HG03103 (cell line): ENCODE data around the gene MUC4.
"Not testable (repeated sequence)": the region's sequence is repeated elsewhere in the genome, so short reads cannot be mapped to it uniquely, and the experiment has no call there.

Experiments
- ATAC-seq: cut with Tn5 transposase; IDR thresholded peaks from one replicate; pipeline ENCODE4 v1.9.1; 2021; ENCODE audit warnings: low read depth; ENCODE audit not compliant: unreplicated experiment

MUC4 gene

GRCh38 chr3:195750797-195751520 is 60.8 kb downstream of the MUC4 start:
- ATAC-seq: no peak

GRCh38 chr3:195749101-195749500 is 62.6 kb downstream of the MUC4 start:
- ATAC-seq: not testable (repeated sequence)

DNA sequence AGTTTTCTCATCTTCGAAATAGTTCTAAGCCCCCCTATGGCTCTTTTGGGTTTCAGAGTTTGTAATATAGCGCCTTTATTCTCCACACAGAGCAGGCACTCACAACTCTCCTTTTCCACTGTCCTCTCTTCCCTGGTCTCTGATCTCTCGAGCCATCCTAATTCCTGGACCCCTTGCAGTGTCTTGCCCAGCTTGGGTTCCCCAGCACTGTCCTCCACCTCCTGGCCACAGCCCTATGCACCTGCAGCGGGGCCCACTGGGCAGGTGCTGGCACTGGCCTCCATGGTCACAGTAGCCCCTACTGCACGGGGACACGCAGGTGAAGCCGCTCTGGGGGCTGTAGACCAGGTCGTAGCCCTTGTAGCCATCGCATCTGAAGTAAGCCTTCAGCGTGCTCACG is 63.1 kb downstream of the MUC4 start:
- ATAC-seq: no peak

- ATAC-seq: no peak
Measured at GRCh38 chr3:195746751-195747150, 65.0 kb downstream of the MUC4 start.

DNA sequence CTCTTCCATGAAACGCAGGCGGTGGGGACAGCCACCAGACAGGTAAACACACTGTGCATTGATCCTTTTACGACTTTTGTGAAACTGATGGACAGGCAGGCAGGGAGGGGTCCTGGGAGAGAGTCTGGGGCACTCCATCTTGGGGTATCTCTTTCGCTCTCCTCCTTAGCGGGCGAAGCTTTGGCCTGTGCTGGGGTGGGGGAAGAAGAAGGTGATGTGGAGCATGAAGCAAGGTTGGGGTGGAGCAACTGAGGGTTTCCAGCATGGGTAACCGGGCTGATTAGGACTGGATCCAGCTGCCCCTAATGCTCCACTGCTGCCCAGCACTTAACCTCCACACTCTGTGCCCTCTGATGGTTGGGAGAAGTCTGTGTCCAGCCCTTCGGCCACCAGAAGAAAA is 65.4 kb downstream of the MUC4 start:
- ATAC-seq: no peak

DNA sequence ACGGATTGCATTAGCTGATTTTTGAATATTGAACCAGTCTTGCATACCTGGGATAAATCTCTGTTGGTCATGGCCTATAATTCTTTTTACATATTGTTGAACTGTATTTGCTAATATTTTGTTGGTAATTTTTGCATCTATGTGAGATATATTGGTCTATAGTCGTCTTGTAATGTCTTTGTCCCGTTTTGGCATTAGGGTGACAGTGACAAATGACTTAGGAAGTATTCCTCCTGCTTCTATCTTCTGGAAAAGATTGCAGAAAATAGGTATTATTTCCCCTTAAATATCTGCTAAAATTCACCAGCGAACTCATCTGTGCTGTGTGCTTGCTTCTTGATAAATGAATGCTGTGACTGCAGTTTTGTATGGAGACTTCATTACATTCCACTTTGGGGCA is 67.3 kb downstream of the MUC4 start:
- ATAC-seq: no peak

DNA sequence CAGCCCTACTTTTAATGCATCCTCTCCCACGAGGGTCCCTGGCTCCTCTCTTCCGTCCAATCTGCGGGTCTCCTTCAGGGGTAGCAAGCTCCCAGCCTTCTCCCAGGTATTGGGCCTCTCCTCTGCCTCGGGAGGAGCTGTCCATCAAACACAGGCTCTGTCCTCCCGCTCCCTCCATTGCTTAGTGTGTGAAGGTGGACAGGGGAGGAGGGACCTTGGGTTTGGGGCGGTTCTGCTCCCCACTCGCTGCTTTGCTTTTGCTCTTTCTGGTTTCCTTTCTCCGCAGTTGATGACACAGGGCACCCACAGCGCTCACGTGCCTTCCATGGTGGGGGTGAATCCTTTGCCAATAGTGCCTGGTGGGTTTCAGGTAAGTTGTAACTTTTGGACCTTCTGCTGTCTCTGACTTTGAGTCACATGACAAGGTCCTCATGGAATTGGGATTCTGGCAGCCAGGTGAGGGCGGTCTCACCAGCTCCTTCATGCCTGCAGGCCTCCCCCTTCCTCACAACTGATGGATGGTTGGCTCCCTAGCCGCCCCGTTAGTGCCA is 72.1 kb downstream of the MUC4 start:
- no peak for ATAC-seq

DNA sequence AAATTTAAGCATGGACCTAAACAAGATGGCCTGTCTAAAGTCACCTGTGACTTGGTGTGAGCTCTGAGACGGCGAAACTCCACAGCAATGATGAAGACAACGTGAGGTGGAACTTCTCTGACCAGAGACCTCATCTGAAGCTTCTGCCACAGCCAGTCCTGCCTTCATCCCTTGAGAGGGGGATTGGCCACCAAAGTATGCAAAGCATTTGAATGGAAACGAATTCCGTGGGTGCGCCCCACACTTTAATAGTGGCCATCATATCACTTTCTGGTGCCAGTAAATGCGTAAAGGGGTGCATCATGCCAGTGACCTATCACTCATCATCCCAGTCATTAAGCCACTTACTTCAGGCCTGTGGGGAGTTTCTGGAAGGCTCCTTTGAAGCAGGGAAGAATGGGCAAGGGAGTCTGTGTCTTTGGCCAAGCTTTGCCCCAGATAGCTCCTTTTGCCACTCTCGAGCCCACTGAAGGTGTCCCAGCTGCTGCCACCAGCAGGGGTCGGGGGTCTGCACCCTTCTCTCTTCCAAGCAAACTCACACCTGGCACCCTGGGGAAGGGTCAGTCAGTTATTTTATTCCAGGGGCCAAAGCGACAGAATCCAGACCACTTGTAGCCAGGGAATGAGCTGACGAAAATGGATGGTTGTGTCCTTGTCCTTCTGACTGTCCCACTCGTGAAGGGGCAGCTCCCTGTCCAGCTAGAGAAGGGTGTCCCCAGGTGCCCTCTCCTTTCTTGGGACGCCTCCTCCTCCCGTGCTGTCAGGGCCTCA is 73.3 kb downstream of the MUC4 start:
- no peak for ATAC-seq

DNA sequence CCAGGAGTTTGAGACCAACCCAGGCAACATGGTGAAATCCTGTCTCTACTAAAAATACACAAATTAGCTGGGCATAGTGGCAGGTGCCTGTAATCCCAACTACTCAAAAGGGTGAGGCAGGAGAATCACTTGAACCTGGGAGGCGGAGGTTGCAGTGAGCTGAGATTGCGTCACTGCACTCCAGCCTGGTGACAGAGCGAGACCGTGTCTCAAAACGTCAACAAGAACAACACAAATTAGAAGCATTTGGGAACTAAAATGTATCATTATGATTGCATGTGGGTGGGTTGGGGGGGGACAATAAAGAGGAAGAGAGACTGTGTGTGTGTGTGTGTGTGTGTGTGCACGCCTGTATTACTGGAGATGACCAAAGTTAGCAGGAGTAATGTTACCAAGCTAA is 73.9 kb downstream of the MUC4 start:
- ATAC-seq: not testable (repeated sequence)

DNA sequence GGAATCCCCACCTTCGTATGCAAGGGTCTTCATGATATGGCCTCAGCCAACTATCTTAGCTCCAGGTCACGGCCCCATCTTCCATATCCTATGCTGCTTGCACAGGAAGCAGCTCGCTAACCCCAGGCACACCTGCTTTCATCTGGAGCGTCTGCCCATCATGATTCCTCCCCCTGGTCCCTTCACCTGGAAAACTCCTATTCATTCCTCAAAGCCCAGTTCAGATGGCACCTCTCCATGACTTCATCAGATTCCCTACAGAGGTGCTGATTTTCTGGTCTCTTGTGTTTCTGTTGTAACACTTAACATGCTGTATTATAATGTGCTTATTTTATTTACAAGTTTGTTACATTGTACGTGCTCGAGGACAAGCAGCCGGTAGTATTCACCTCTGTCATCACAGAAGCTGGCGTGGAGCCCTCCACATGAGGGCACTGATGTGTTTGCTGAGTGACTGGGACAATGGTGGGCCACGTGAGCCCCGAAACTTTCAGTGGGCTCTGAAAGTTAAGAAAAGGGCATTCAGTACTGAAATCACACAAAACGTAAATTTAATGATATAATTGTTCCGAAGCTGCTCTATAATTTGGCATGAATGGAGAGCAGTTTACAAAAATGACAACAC is 74.8 kb downstream of the MUC4 start:
- no peak for ATAC-seq

- no peak for ATAC-seq
Measured at GRCh38 chr3:195735036-195735695, 76.6 kb downstream of the MUC4 start.

GRCh38 chr3:195732940-195733339 is 78.8 kb downstream of the MUC4 start:
- ATAC-seq: no peak

GRCh38 chr3:195731356-195731905 is 80.3 kb downstream of the MUC4 start:
- no peak for ATAC-seq

DNA sequence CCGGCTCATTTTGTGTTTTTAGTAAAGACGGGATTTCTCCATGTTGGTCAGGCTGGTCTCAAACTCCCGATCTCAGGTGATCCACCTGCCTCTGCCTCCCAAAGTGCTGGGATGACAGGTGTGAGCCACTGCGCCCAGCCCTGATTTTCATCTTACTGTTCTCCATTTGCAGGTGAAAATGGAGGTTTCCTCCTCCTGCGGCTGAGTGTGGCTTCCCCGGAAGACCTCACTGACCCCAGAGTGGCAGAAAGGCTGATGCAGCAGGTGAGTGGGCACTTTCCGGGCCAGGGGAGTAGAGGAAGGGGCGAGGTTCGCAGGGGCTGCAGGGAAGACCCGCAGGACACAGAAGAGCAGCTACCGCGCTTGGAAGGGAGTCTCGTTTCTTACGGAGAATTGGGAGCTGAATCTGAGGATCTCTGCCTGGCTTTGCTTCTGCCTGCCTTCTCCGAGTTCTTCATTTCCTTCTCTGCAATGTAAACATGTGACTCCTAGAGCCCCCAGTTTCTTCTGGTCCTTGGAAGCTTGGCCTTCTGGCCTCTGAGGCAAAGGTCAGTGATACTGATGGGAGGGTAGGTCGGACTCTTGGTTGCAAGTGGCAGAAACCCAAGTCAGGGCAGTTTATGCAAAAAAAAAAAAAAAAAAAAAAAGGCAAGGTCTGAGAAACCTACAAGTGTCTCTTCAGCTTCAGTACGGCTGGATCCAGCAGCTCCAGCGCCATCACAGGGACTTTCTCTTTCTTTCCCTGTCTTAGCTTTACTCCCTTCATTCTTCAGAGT is 82.1 kb downstream of the MUC4 start:
- no peak for ATAC-seq

- ATAC-seq: not testable (repeated sequence)
Measured at GRCh38 chr3:195728789-195729188, 82.9 kb downstream of the MUC4 start.

GRCh38 chr3:195727606-195728195 is 84.0 kb downstream of the MUC4 start:
- ATAC-seq: no peak

- not testable (repeated sequence) for ATAC-seq
Measured at GRCh38 chr3:195725916-195726740, 85.6 kb downstream of the MUC4 start.

- not testable (repeated sequence) for ATAC-seq
Measured at GRCh38 chr3:195724363-195724762, 87.4 kb downstream of the MUC4 start.

GRCh38 chr3:195722996-195723345 is 88.8 kb downstream of the MUC4 start:
- not testable (repeated sequence) for ATAC-seq
